Measurements from ENCODE around the gene DHPS. TPM values are rescaled to one million over a fixed set of nuclear protein-coding genes. Genes with fewer than 3 reads are reported as not detected.

Gene DHPS
- total RNA-seq = 63.2 TPM

GRCh38 chr19:12681074-12681987, at the start of gene DHPS:
Gene DHPS (minus strand): TSS chr19:12681880. CDS start chr19:12681766, 114 bp downstream.

GRCh38 chr19:12723641-12724426, 42.2 kb upstream of the DHPS start, which contains the start of gene TNPO2:
Gene TNPO2 (minus strand): TSS chr19:12723932. CDS start chr19:12720977, 2,955 bp downstream.

GRCh38 chr19:12696366-12697335, 15.0 kb upstream of the DHPS start, which contains the start of gene FBXW9:
Gene FBXW9 (minus strand): TSS chr19:12696631. CDS start chr19:12696581, 50 bp downstream.

GRCh38 chr19:12687496-12688196, 6.0 kb upstream of the DHPS start, which contains the start of gene GNG14:
Gene GNG14 (plus strand): TSS chr19:12687998. CDS start chr19:12688049, 51 bp downstream.

GRCh38 chr19:12666265-12667048, 15.2 kb downstream of the DHPS start, which contains the start of the genes MAN2B1 and WDR83:
Gene MAN2B1 (minus strand): TSS chr19:12666742. CDS start chr19:12666701, 41 bp downstream.
Gene WDR83 (plus strand): TSS chr19:12666807. CDS start chr19:12669791, 2,984 bp downstream.

Small RNA genes within 50 kb of the gene (small RNA-seq; reads per million reads assigned to genes)
- gene SNORD41 = 25.5 reads per million, percentile 95 among the genes with 10 or more reads in this experiment

Other genes starting within 250 kb of the DHPS start
- 12.5 TPM for gene ZNF443, start 240.9 kb downstream of the DHPS start, total RNA-seq
- 28.1 TPM for gene ZNF709, start 197.1 kb downstream of the DHPS start, total RNA-seq
- gene ZNF564, start 130.4 kb downstream of the DHPS start, total RNA-seq = 29.1 TPM
- gene ZNF490, start 71.1 kb downstream of the DHPS start, total RNA-seq = 12.0 TPM
- 24.9 TPM for gene ZNF791, start 71.0 kb downstream of the DHPS start, total RNA-seq
- gene MAN2B1, start 15.1 kb downstream of the DHPS start, total RNA-seq = 18.5 TPM
- gene WDR83, start 15.1 kb downstream of the DHPS start, total RNA-seq = 12.9 TPM
- not detected for gene GNG14, start 6.1 kb upstream of the DHPS start, total RNA-seq
- gene FBXW9, start 14.8 kb upstream of the DHPS start, total RNA-seq = 13.6 TPM
- gene TNPO2, start 42.1 kb upstream of the DHPS start, total RNA-seq = 137 TPM
- 123 TPM for gene TRIR, start 52.8 kb upstream of the DHPS start, total RNA-seq
- 71.5 TPM for gene GET3, start 55.6 kb upstream of the DHPS start, total RNA-seq
- not detected for gene BEST2, start 69.9 kb upstream of the DHPS start, total RNA-seq
- gene HOOK2, start 93.7 kb upstream of the DHPS start, total RNA-seq = 22.6 TPM
- gene JUNB, start 109.6 kb upstream of the DHPS start, total RNA-seq = 21.7 TPM
- 290 TPM for gene PRDX2, start 119.9 kb upstream of the DHPS start, total RNA-seq
- not detected for gene THSD8, start 120.2 kb upstream of the DHPS start, total RNA-seq
- gene RNASEH2A, start 124.7 kb upstream of the DHPS start, total RNA-seq = 11.3 TPM
- 1.8 TPM for gene RTBDN, start 152.7 kb upstream of the DHPS start, total RNA-seq
- 71.0 TPM for gene MAST1, start 156.6 kb upstream of the DHPS start, total RNA-seq
- gene DNASE2, start 199.6 kb upstream of the DHPS start, total RNA-seq = 7.8 TPM
- gene KLF1, start 205.3 kb upstream of the DHPS start, total RNA-seq = 0.69 TPM
- 21.9 TPM for gene GCDH, start 209.3 kb upstream of the DHPS start, total RNA-seq
- gene SYCE2, start 237.4 kb upstream of the DHPS start, total RNA-seq = not detected

All from diencephalon (tissue), 1 donor.